ENCODE results near the gene NFAM1.

DNA sequence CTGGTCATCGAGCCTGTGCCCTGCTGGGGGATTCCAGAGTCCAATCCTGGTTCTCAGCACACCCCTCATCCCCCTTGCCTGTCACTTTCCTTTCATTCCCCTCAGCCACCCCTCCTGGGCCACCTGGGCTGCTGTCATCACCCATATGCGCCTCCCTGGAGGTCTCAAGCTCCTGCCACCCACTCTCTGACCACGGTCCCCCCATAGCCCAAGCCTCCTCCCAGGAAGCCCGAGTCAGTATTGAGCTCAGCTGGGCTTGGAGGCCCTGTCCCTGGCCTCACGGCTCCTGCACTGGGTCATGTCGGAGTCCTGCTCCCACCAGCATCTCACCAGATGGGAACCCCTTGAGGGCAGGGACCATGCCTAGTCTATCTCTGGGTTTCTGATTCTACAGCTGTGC lies 44.6 kb downstream of the NFAM1 start:
- TF ChIP-seq POLR2A (IDR thresholded peaks at IDR 0.05; ENCODE audit: low read depth, low read length) = no peak
- TF ChIP-seq POLR2AphosphoS5 (IDR thresholded peaks at IDR 0.05; ENCODE audit: low read depth, low read length) = no peak
- no peak for TF ChIP-seq TAF1 (IDR thresholded peaks at IDR 0.05; ENCODE audit: borderline replicate concordance, low read depth, low read length)
